H9 (cell line): ENCODE measurements around the gene IL10RA. TPM values are rescaled to one million over a fixed set of nuclear protein-coding genes. Genes with fewer than 3 reads are reported as not detected.

ENCODE experiments used
- DNase-seq: peaks from one replicate; pipeline ENCODE4 v3.0.0-alpha.2; 2017
- H2AFZ ChIP-seq: one replicate; pipeline ENCODE4 v1.6.1; 2013; ENCODE audit warnings: mild to moderate bottlenecking, low read length, control low read depth, moderate library complexity
- H2AK5ac ChIP-seq: 2 replicates; pipeline ENCODE4 v1.6.1; 2013; ENCODE audit warnings: low read length, control low read depth, mixed read lengths; ENCODE audit not compliant: insufficient read length
- H2BK120ac ChIP-seq: one replicate; pipeline ENCODE4 v1.6.1; 2013; ENCODE audit warnings: low read depth, mild to moderate bottlenecking, low read length, control low read depth, inconsistent platforms; ENCODE audit not compliant: poor library complexity, severe bottlenecking
- H2BK12ac ChIP-seq: 2 replicates; pipeline ENCODE4 v1.6.1; 2013; ENCODE audit warnings: low read length, control low read depth, mixed read lengths, low read depth; ENCODE audit not compliant: insufficient read length
- H2BK15ac ChIP-seq: 2 replicates; pipeline ENCODE4 v1.6.1; 2013; ENCODE audit warnings: low read depth, low read length, control low read depth
- H2BK20ac ChIP-seq: one replicate; pipeline ENCODE4 v1.6.1; 2013; ENCODE audit warnings: low read depth, mild to moderate bottlenecking, low read length, control low read depth, inconsistent platforms; ENCODE audit not compliant: poor library complexity, severe bottlenecking
- H2BK5ac ChIP-seq: 2 replicates; pipeline ENCODE4 v1.6.1; 2013; ENCODE audit warnings: low read length, control low read depth, mixed read lengths; ENCODE audit not compliant: insufficient read length
- H3K14ac ChIP-seq: 2 replicates; pipeline ENCODE4 v1.6.1; 2013; ENCODE audit warnings: low read length, control low read depth; ENCODE audit not compliant: insufficient read depth
- H3K18ac ChIP-seq: 2 replicates; pipeline ENCODE4 v1.6.1; 2013; ENCODE audit warnings: low read depth, mild to moderate bottlenecking, mixed read lengths, low read length, control low read depth; ENCODE audit not compliant: insufficient read length
- H3K23ac ChIP-seq: 2 replicates; pipeline ENCODE4 v1.6.1; 2013; ENCODE audit warnings: low read length, control low read depth, mixed read lengths, low read depth; ENCODE audit not compliant: insufficient read length
- H3K23me2 ChIP-seq: 2 replicates; pipeline ENCODE4 v1.6.1; 2013; ENCODE audit warnings: low read depth, mild to moderate bottlenecking, mixed read lengths, low read length, control low read depth; ENCODE audit not compliant: insufficient read length, poor library complexity, severe bottlenecking
- H3K27ac ChIP-seq: 2 replicates; pipeline ENCODE4 v1.5.1; 2013; ENCODE audit warnings: low read length, control low read depth, mixed read lengths, low read depth; ENCODE audit not compliant: insufficient read length
- H3K27me3 ChIP-seq: 2 replicates; pipeline ENCODE4 v1.6.1; 2013; ENCODE audit warnings: low read length, control low read depth, inconsistent platforms; ENCODE audit not compliant: insufficient read depth
- H3K4ac ChIP-seq: 2 replicates; pipeline ENCODE4 v1.6.1; 2013; ENCODE audit warnings: low read depth, mild to moderate bottlenecking, control low read depth, inconsistent platforms, low read length, moderate library complexity
- H3K4me1 ChIP-seq: 2 replicates; pipeline ENCODE4 v1.6.1; 2013; ENCODE audit warnings: low read length, control low read depth, inconsistent platforms; ENCODE audit not compliant: insufficient read depth
- H3K4me2 ChIP-seq: 2 replicates; pipeline ENCODE4 v1.6.1; 2013; ENCODE audit warnings: low read length, control low read depth, mixed read lengths; ENCODE audit not compliant: insufficient read length, insufficient read depth
- H3K56ac ChIP-seq: 2 replicates; pipeline ENCODE4 v1.6.1; 2013; ENCODE audit warnings: low read depth, mild to moderate bottlenecking, mixed read lengths, low read length, control low read depth; ENCODE audit not compliant: insufficient read length
- H3K79me1 ChIP-seq: 2 replicates; pipeline ENCODE4 v1.6.1; 2013; ENCODE audit warnings: low read depth, mild to moderate bottlenecking, moderate library complexity, low read length, control low read depth, inconsistent platforms; ENCODE audit not compliant: insufficient read depth, poor library complexity, severe bottlenecking
- H3K79me2 ChIP-seq: 2 replicates; pipeline ENCODE4 v1.6.1; 2013; ENCODE audit warnings: low read length, control low read depth, inconsistent platforms; ENCODE audit not compliant: insufficient read depth
- H3K9ac ChIP-seq: 2 replicates; pipeline ENCODE4 v1.6.1; 2013; ENCODE audit warnings: low read length, control low read depth, mixed read lengths; ENCODE audit not compliant: insufficient read length; ENCODE audit errors: extremely low read depth
- H3K9me3 ChIP-seq: one replicate; pipeline ENCODE4 v1.6.1; 2013; ENCODE audit warnings: low read depth, low read length, inconsistent platforms; ENCODE audit not compliant: control insufficient read depth
- H3T11ph ChIP-seq: one replicate; pipeline ENCODE4 v1.6.1; 2013; ENCODE audit warnings: mild to moderate bottlenecking, low read length, control low read depth, inconsistent platforms
- H4K20me1 ChIP-seq: one replicate; pipeline ENCODE4 v1.6.1; 2013; ENCODE audit not compliant: control insufficient read depth, insufficient read length, insufficient read depth
- H4K5ac ChIP-seq: 2 replicates; pipeline ENCODE4 v1.6.1; 2013; ENCODE audit warnings: low read depth, mild to moderate bottlenecking, mixed read lengths, low read length, control low read depth; ENCODE audit not compliant: insufficient read length
- H4K8ac ChIP-seq: replicated peaks from 2 replicates; pipeline ENCODE4 v1.6.1; 2013; ENCODE audit warnings: low read length, control low read depth, mixed read lengths, low read depth; ENCODE audit not compliant: insufficient read length
- H4K91ac ChIP-seq: 2 replicates; pipeline ENCODE4 v1.6.1; 2013; ENCODE audit warnings: low read depth, mild to moderate bottlenecking, moderate library complexity, mixed read lengths, low read length, control low read depth; ENCODE audit not compliant: insufficient read length
- H3K27ac Mint-ChIP-seq, 3 experiments: 2 replicates in 2 of 3; 3 replicates in 1 of 3; pipeline ENCODE4 v1.8.0; 2020 to 2021; ENCODE audit warnings: mixed read lengths in 3 of 3, mild to moderate bottlenecking in 1 of 3, moderate library complexity in 1 of 3
- H3K27me3 Mint-ChIP-seq: 2 replicates; pipeline ENCODE4 v1.8.0; 2021; ENCODE audit warnings: low read depth, mild to moderate bottlenecking, moderate library complexity, mixed read lengths
- H3K36me3 Mint-ChIP-seq, 3 experiments: 2 replicates in 2 of 3; 3 replicates in 1 of 3; pipeline ENCODE4 v1.8.0; 2020 to 2021; ENCODE audit warnings: low read depth in 3 of 3, mixed read lengths in 3 of 3; ENCODE audit not compliant: insufficient read depth in 1 of 3
- H3K4me1 Mint-ChIP-seq, 2 experiments: 2 replicates each; pipeline ENCODE4 v1.8.0; 2020; ENCODE audit warnings: mixed read lengths in 2 of 2
- H3K4me3 Mint-ChIP-seq, 2 experiments: 2 replicates in 1 of 2; 3 replicates in 1 of 2; pipeline ENCODE4 v1.8.0; 2020 to 2021; ENCODE audit warnings: mild to moderate bottlenecking in 2 of 2, mixed read lengths in 2 of 2, moderate library complexity in 1 of 2
- H3K9me3 Mint-ChIP-seq, 2 experiments: 2 replicates in 1 of 2; 3 replicates in 1 of 2; pipeline ENCODE4 v1.8.0; 2020; ENCODE audit warnings: mild to moderate bottlenecking in 2 of 2, mixed read lengths in 2 of 2, moderate library complexity in 1 of 2
- CTCF ChIP-seq: fragments of 200-600 bp; sonication (generic); conservative IDR thresholded peaks from 3 replicates; pipeline ENCODE4 v1.8.0; 2021; ENCODE audit warnings: antibody characterized with exemption, mild to moderate bottlenecking
- WGBS: extraction: QIAGEN DNeasy Blood & Tissue Kit; methylation state at CpG from one replicate; pipeline ENCODE4 v1.1.7; 2013; ENCODE audit warnings: missing lambda C conversion rate, low lambda C conversion rate, mixed read lengths; ENCODE audit not compliant: insufficient read length; ENCODE audit errors: extremely low coverage; 5-methylcytosine and 5-hydroxymethylcytosine counted together
- total RNA-seq: library from RNA; stranded (reverse); gene quantifications from 2 replicates; pipeline ENCODE4 v1.2.1, GENCODE V29; 2021

The IL10RA gene
- total RNA-seq, 1 experiment from 2014 or later: not detected

- no peak overlapping the region for H3K9ac ChIP-seq
- no peak overlapping the region for H3K4me2 ChIP-seq
- Mint-ChIP-seq H3K27ac (no peak overlapping the region), H3K9me3 (no peaks in the 10 kb centered on the region; a peak in 1 of 5 replicates), H3K36me3 (no peaks in the 10 kb centered on the region), H3K4me1 (no peaks in the 10 kb centered on the region), H3K4me3 (no peak overlapping the region), H3K27me3 (peaks cover 14% of the 10 kb centered on the region)
- no peak overlapping the region for H4K8ac ChIP-seq
- DNase-seq: no peak
- no peak overlapping the region for H4K5ac ChIP-seq
- no peak overlapping the region for H3K14ac ChIP-seq
- no peak overlapping the region for H3K4ac ChIP-seq
- no peak overlapping the region for H2AK5ac ChIP-seq
- no peak overlapping the region for H2BK20ac ChIP-seq
- H4K20me1 ChIP-seq: no peaks in the 10 kb centered on the region
- no peak overlapping the region for H3K23ac ChIP-seq
- H2BK5ac ChIP-seq: no peak overlapping the region
- H2BK15ac ChIP-seq: no peak overlapping the region
- H3K18ac ChIP-seq: no peak overlapping the region
- WGBS: no CpG with 5 or more reads among the region's 4 CpGs
- H3K23me2 ChIP-seq: no peaks in the 10 kb centered on the region
- H3K56ac ChIP-seq: no peak overlapping the region
- H3K4me1 ChIP-seq: no peaks in the 10 kb centered on the region
- H3K9me3 ChIP-seq: no peaks in the 10 kb centered on the region
- no peak overlapping the region for H2AFZ ChIP-seq
- H3T11ph ChIP-seq: no peak overlapping the region
- no peak overlapping the region for H4K91ac ChIP-seq
- H3K27me3 ChIP-seq: no peaks in the 10 kb centered on the region
- H2BK12ac ChIP-seq: no peak overlapping the region
- peak; percentile 38; the same call in 2 of the 3 replicates for TF ChIP-seq CTCF
- no peaks in the 10 kb centered on the region for H3K79me2 ChIP-seq
- no peak overlapping the region for H2BK120ac ChIP-seq
- H3K27ac ChIP-seq: no peak overlapping the region
- H3K79me1 ChIP-seq: no peaks in the 10 kb centered on the region
Measured at GRCh38 chr11:118027694-118028093, 41.5 kb downstream of the IL10RA start.
